HK-2 (cell line): ENCODE results near the gene ENPEP.
"Not testable (repeated sequence)": the region's sequence is repeated elsewhere in the genome, so short reads cannot be mapped to it uniquely, and the experiment has no call there.

Source experiments
- DNase-seq: peaks from one replicate; pipeline ENCODE4 v3.0.0-alpha.2; 2018; ENCODE audit not compliant: unreplicated experiment

Gene ENPEP

DNA sequence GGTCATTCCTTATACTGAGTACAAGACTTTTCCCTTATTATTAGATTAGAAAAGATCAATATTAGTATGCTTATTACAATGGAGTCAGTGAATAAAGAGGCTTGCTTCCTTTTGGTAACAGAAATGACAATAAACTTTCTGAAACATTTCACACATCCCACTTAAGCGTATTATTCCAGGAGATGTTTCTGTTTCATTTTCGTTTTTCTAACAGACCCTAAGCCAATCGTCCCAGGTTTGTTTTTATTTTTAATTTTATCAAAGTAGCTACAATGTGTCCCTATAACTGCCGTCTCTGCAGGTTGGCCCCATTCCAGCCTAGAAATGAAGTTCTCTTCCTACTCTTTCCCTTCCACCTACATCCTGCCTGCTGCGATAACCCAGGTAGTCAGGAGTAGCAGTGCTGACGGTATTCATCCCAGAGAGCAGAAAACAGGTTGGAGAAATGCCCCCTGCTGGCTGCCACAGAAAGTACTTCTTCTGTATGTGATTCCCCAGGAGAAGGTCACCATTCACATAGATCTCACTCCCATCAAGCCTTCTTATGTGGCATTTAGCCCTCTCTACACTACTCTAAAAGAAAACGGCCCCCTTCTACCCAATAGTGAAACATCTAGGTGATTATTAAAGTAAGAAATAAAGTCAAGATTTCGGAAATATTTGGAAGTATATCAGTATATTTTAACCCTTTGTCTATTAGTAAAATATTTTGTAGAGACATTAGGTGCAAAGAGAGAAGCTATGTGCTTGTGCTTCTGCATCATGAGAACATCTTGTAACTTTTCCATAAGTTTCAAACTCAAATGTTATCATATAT, 40.4 kb downstream of the ENPEP start:
- DNase-seq, result peak; percentile 53

DNA sequence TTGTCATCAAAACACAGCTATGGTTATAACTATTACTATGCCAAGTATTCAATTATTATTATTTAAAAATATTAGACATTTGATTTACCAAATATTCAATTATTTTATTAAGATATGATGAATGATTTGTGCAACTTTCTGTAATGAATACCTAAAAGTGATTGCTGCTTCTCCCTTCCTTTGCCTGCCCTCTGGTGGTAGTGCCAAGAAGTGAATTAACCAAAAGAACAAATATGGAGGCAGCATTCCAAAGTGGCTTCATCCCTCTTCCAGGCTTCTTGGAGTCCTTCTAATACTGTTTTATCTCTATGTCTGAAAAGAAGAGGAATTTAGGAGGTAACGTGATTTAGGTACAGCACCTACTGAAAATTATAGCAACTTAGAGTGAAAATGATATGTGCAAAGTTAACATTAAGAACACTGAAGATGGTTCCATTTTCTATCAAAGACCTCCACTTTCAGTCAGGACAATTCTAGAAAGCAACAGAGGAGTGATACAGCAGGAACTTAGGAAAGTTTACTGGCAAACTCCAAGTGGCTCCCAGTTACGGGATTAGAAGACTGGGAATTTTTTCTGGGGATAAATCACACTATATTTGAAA, 43.0 kb downstream of the ENPEP start:
- DNase-seq, result peak; percentile 8

DNA sequence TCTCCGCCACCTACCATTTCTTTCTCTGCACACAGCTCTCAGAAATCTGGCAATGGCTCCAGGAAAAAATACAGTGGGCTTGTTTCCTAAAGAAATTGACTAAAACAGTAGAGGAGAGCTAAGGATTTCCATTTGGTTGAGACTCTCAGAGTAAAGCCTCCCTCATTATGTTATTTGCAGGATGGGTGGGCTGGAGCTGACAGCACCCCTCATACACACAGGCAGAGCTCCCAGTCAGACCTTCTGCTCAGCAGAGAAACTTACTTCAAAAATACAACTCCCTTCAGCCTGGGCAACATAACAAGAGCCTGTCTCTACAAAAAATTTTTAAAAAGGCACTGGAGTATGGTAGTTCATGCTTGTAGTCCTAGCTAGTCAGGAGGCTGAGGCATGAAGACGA, 44.9 kb downstream of the ENPEP start:
- DNase-seq, result no peak

DNA sequence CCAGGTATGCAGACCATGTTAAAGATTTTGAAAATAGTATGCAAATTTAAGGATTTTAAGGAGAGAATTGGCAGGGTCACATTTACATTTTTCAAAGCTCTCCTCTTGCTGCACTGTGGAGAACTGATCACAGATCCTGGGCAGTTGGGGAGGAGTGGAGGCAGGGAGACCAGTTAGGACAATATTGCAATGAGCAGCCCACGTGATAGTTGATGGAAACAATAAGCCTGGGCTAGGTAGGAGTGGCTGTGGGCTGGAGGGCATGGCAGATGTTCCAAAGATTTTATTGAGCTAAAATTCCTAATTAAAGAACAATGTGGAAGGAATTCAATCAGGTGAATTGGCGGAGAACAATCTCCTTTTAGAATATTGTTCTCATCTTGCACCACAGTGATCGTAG, 50.6 kb downstream of the ENPEP start:
- no peak for DNase-seq

DNA sequence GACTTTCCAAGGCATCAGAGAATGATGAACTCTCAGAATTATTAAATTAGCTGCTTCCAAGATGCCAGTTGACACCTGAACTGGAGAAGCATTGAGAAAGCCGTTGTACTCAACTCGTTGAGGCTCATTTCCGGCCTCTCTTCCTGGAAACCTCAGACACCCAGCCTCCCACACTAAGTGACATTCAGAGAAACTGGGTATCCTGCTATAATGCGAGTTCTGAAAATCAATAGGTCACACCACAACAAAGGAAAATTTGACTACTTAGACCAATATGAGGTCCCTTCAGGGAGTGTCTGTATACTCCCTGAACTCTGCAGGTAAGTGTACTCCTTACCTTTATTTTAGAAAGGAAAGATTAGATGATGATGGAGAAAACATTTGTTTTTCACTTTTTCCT, 51.2 kb downstream of the ENPEP start:
- no peak for DNase-seq

DNA sequence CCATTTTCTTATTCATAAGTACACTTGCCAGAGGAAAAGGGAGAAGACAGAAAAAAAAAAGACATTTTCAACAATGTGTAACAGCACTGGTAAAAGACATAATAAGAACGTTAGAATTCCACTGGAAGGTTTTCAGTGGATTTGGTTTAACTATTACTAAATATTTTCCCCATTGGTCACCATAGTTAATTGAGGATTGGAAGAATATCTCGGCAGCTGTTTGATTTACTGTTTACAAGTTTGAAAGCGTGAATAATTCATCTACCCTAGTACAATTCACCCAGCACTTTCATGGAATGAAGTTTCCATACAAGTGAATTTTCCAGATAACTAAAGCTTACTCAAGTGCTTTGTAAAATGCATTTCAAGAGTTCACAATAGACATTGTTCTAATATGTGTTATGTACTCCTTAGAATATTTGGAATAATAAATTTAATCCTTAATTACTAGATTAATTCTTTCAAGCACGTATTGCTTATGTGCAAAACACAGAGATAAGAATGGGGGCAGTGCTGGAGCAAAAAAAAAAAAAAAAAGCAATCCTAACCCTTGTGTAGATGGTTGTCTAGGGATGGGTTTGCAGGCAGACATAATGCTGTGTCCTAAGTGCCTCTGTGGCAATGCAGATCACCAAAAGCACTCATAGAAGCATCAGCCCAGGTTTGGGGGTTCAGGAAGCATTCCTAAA, 57.1 kb downstream of the ENPEP start:
- no peak for DNase-seq

DNA sequence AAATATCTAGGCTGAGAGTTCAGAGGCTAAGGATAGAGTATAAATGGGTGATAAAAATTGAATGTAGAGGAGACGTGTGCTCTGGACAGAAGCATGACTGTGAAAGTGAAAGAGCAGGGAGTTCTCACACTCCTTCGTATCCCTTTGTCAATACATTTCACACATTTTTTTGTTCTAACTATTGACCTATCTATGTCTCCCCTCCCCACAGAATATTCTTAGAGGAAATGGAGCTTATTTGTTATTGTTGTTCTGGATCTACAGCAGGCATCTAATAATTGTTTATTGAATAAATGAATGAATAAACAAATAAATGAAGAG, 57.6 kb downstream of the ENPEP start:
- no peak for DNase-seq

DNA sequence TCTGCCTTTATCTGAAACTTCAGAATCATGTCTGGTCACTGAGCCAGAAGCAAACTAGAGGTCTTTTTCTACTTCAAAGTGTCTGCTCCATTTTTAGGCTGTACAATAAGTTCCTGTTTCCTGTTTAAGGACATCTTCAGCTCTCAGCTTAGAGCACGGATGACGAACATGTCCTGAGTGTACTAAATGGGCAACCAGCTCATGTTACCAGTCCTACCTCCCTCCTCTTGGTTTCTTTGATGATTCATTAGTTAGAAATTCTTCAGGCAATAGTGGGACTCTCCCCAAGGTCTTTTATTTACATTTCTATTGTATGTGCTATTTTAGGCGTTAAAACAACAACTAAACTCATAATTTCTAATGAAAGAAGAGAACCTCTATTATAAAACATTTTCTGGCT, 58.0 kb downstream of the ENPEP start:
- peak; percentile 48 for DNase-seq

DNA sequence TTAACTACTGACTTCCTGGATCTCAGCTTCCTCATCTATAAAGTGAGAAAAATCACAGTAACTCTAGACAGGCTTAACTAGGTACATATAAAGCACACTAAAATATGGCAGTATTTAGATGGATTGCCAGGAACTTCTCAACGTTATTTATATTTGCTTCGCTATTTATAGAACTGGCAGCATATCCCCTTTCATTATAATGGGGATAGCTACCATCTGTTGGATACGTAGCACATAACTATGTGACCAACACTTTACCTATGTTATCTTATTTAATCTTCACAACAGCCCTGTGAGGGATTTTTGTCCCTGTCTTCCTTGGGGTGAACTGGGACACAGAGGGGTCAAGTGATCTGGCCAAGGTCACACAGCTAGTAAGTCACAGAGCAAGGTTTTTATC, 64.6 kb downstream of the ENPEP start:
- no peak for DNase-seq

DNA sequence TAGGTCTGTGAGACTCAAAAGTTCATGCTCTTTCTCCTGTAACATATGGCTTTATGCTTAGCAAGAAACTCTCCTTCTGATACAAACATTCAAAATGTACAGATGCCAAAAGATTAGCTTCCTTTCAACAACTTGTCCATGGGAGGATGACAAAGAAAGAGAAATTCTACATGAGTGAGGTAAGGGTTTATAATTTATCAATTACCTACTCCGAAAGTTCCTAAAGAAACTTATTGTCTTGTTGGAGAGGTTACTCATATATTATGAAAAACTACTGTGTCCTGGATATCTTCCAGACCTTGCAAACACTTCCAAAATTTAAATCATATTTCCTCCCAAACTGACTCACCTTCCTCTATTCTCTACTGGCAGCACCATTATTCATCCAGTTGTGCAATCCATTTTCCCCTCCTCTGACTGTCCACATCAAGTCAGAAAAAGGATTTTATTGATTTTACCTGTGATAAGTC, 65.1 kb downstream of the ENPEP start:
- no peak for DNase-seq

DNA sequence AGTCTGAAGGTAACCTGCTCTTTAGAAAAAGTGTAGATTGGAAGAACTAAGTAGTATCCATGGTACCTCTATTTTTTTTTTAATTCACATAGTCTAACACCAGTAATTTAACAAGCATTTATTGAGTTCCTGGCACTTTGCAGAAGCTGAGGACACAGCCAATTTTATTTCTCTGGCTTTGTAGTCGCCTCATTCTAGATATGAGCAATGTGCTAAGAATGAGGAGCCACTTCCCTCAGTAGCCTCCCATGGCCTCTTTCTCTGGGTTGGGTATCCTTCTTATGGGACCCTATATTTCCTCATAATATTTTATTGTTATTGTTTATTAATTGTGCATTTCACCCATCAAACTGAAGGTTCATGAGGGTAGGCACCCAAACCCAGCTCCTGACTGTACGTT, 67.6 kb downstream of the ENPEP start:
- DNase-seq, result no peak

DNA sequence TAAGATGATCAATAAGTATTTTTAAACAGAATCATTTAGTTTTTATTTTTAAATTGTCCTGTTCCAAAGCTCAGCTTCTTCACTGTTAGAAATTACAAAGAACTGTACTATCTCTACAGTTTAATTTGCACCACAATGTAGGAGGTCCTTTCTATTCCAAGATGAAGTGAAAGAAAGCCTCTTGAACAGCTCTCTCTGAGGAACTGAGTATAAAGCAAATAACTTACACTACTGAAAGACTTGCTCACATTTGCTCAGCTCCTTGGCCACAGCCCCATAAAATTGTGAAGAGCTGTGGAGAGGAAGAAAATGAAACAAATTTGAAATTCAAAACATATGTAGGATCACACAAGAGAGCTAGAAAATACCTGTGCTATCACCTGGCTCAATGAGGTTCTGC, 68.6 kb downstream of the ENPEP start:
- no peak for DNase-seq

DNA sequence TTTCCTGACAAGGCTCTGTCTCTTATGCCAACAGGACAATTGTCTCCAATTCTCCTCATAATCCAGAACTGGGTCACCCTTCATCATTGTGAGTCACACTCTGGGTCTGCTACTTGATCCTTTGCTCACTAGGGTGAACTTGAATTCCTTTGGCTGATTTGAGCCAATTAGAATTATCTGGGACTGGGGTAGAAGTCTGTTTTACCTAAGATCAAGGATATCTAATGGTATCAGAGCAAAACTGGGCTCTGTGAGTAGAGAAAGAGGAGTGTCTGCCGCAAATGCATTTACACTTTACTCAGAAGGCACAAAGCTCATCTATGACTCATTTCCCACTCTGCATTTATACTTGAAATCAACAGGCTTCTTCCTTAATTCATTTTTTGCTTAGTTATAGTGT, 74.3 kb downstream of the ENPEP start:
- no peak for DNase-seq

DNA sequence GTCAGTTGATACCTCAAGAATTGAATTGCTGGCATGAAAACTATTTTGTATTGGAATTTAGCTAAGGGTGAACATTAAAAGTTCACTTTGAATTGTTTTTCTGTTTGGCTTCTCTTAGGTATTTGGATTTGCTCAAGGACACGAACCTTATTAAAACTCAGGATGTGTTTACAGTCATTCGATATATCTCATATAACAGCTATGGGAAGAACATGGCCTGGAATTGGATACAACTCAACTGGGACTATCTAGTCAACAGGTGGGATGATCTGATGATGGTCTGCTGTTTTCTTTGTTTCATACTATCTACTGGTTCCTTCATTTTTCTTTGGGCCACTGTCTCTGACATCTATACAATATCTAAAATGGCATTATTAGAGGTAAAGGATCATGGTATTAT, 77.2 kb downstream of the ENPEP start:
- DNase-seq, result no peak

DNA sequence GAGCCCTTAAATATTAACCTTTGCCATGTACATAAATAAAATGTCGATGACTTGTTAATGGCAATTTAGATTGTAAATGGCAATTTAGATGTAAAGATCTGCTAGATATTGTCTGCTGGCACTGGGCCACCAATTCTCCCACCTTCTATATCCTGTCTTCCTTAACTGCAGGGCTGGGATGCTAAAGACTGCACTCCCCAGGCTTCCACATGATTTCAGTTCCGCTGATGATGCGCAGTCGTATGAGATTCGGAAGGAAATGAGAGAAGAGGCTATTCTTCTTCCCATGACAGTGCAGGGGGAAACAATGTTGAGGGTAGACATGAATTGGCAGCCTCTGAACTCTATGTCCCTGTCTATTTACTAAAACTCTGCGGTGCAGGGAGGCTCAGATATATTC, 91.3 kb downstream of the ENPEP start:
- no peak for DNase-seq

DNA sequence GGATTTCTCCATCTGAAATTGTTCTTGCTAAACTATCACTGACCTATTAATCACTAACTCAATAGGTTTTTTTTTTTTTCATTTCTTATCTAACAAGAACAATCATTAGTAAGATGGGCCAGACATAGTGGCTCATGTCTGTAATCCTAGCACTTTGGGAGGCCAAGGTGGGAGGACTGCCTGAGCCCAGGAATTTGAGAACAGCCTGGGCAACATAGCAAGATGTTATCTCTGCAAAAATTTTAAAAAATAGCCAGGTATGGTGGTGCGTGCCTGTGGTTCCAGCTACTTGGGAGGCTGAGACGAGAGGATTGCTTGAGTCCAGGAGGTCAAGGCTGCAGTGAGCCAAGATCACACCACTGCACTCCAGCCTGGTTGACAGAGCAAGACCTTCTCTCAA, 100.7 kb downstream of the ENPEP start:
- not testable (repeated sequence) for DNase-seq

DNA sequence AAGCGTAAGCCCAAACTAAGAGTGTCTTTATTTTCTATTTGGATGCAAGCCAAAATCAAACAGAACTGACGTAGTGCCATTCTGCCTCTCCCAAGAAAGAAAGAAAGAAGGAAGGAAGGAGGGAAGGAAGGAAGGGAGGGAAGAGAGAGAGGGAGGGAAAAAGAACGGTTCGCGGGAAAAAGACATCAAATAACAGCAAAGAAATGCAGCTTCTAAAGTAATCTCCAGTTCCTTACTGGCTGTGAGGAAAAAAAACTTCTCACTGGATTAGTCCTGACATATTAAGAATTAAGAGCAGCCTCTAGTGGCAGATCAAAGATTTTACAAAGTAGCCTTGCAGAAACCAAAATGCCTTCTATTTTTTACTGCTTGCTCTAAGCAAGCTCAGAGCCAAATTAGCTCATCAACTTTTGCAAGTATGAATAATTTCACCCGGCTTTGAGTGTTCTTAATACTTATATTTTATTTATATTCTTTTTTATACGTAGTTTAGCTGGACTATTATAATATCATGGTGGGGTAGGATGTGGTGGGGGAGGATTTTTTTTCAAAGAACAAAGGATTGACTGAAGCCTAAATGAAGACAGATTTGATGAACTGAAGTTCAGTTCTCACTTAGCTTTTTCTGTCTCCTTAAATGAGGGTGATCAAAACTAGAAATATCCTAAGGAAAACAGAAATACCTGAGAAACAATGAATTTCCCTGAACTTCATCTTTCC, 110.3 kb downstream of the ENPEP start:
- DNase-seq, result no peak

DNA sequence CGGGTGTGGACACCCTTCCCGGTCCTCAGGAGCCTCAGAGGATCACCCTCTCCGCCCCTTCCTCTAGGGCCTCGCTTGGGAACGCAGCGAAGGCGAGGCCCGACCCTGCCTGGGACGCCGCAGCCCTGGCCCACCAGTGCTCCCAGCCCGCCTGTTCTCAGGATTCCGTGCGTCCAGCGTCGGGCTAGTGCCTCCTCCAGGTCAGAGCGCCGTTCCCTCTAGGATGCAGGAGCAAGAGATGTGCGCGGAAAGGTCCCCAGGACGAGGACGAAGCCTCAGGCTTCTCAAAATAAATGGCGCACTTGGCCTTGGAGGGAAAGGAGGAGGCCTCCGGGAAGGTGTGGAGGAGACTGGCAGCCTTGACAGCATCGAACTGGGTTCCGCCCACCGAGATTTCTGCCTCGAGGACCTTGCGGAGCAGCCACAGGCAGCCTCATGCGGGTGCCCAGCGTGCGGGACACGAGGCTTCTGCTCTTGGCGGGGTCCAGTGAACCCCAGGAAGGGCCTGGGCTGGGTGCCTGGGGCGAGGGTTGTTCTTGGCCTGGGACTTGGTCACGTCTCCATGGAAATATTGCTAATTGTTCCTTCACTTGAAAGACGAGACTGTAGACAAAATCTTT, 111.8 kb downstream of the ENPEP start:
- DNase-seq, result no peak

DNA sequence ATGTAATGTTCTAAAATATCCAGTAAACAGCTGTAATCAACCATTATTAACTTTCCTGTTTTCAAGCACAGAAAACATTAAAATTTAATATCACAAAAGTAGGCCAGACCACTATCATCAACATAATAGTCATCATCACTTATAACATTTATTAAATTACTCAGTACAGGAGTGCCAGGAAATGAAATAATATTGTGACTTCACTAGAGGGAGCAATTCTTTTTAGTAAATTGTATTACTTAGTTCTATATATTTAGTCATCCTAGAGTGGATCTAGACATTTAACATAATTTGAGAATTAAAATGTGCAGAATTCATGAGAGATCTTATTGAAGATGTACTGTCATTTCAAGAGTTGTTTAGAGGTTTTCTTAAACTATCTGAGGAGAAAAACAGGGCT, 113.3 kb downstream of the ENPEP start:
- DNase-seq, result no peak

DNA sequence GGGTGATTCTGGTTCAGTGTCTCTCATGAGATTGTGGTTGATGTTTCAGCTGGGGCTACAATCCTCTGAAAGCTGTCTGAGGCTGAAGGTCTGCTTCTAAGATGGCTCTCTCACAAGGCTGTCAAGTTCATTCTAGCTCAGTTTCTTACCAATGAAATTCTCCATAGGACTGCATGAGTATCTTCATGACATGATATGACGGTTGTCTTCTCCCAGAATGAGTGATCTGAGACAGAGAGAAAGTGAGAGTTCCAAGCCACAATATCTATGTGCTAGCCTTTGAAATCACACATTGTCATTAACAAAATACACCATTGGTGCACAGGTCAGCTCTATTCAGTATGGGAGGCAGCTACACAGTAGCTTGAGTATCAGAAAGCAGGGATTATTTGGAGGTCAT, 119.6 kb downstream of the ENPEP start:
- no peak for DNase-seq

DNA sequence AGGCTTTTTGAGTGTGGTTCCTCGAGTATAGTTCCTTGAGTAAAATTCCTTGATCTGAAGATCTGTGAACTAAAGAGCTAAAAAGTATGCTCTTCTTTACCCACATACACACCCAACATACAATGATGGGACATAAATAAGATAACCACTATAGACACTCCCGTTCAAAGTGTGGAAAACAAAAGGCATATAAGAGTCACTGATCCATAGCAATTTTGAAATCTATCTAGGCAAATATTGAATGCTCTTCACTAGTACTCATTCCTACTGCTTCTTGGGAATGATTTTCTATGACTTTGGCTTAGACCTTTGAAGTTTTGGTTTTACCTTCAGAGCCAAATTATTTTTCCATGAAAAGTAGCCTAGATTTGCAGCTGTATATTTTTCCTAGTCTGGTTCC, 120.5 kb downstream of the ENPEP start:
- no peak for DNase-seq

DNA sequence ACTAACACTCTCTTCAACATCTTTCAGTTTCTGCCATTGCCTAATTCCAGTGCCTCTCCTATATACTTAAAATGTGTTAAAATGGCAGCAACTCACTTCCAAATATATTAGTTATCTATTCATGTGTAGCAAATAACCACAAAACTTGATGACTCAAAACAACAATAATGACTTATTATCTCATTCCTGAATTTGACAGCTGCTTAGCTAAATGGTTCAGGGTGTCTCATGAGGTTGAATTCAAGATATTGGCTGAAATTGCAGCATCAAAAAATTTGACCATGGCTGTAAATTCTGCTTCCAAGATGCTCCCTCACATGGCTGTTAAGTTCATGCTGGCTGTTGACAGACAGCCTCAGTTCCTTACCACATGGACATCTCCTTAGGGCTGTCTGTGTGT, 121.6 kb downstream of the ENPEP start:
- DNase-seq, result no peak
